ENCODE measurements around the gene TMEM232. TPM values are rescaled to one million over a fixed set of nuclear protein-coding genes. Genes with fewer than 3 reads are reported as not detected.

TMEM232 gene
- 4.5 and 5.1 TPM in 2 replicates for total RNA-seq

GRCh38 chr5:110726249-110727024, at the start of gene TMEM232:
TSS of gene TMEM232 (minus strand) at chr5:110726671. CDS start at chr5:110667352, 59,319 bp downstream.

GRCh38 chr5:110738812-110739651, 12.6 kb upstream of the TMEM232 start, which contains the start of gene SLC25A46:
TSS of gene SLC25A46 (plus strand) at chr5:110739007. CDS start at chr5:110739120, 113 bp downstream.

Small RNA genes lying within 50 kb of the gene (small RNA-seq; reads per million reads assigned to genes)
- gene MIR548F3 (not detected), gene RF00432 (not detected)

Other genes starting within 250 kb of the TMEM232 start
- gene SLC25A46, start 12.3 kb upstream of the TMEM232 start, total RNA-seq: 97.0 and 102 TPM in 2 replicates

Data from subcutaneous preadipocyte (primary cell).